GM13976 (cell line): ENCODE results near the gene PFDN2.
A peak's percentile ranks its signal among the peaks of the same experiment; 100 is the strongest.

Experiments
- DNase-seq: peaks from one replicate; pipeline ENCODE4 v3.0.0; 2012; ENCODE audit warnings: low spot score
- in situ Hi-C: fragments of 300-500 bp; cut with MboI; formaldehyde crosslinking; loops from one replicate; pipeline ENCODE4 v1.12.0; 2022; ENCODE audit warnings: low sequenced_read_pairs, mixed read lengths, inconsistent platforms; ENCODE audit not compliant: unreplicated experiment
- TF ChIP-seq, protein P1 (sequence below): IDR thresholded peaks from 2 replicates; pipeline ENCODE4 v1.5.1; 2012; ENCODE audit warnings: borderline replicate concordance, mild to moderate bottlenecking; ENCODE audit not compliant: insufficient read depth; ENCODE audit errors: extremely low read depth, missing control alignments, control extremely low read depth

The PFDN2 gene

GRCh38 chr1:161076410-161076809, 41.4 kb downstream of the PFDN2 start:
- no peak for DNase-seq
- in situ Hi-C loops, result no loop called here
- TF ChIP-seq, protein P1, sequence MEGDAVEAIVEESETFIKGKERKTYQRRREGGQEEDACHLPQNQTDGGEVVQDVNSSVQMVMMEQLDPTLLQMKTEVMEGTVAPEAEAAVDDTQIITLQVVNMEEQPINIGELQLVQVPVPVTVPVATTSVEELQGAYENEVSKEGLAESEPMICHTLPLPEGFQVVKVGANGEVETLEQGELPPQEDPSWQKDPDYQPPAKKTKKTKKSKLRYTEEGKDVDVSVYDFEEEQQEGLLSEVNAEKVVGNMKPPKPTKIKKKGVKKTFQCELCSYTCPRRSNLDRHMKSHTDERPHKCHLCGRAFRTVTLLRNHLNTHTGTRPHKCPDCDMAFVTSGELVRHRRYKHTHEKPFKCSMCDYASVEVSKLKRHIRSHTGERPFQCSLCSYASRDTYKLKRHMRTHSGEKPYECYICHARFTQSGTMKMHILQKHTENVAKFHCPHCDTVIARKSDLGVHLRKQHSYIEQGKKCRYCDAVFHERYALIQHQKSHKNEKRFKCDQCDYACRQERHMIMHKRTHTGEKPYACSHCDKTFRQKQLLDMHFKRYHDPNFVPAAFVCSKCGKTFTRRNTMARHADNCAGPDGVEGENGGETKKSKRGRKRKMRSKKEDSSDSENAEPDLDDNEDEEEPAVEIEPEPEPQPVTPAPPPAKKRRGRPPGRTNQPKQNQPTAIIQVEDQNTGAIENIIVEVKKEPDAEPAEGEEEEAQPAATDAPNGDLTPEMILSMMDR, result no peak

DNA sequence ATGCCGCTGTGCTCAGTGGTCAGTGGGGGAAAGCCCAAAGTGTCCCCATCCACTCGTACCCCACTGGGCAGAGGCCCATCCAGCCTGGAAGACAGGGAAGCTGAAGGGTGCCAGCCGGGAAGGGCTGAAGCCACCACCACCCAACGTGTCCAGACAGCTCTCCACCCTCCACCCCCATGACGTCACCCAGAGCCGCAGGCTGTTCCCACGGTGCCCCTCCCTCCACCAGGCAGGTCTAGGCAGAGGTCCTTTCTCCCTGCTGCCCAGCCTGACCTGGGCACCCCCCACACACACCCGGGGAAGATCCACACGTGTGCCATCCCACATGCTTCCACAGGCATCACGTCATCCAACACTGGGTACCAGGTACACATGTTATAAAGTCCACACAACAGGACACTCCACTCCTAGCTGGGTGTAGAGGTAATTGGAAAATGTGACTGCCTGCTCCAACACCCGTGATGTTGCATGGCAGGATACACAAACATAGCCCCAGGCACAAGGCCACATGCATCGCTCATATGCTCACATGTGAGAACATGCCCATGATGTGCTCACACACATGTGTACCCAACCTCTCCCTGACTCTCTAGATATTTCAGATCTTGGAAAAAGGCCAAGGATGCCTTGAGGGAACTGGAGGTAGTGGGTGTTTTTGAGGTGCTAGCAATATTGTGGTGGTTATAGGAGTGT, 43.0 kb downstream of the PFDN2 start:
- TF ChIP-seq, protein P1, result no peak
- DNase-seq, result no peak
- in situ Hi-C loops, result no loop called here

- in situ Hi-C loops, result no loop called here
- TF ChIP-seq, protein P1, result no peak
- no peak for DNase-seq
Observed at GRCh38 chr1:161073474-161074121, 44.2 kb downstream of the PFDN2 start.

- TF ChIP-seq, protein P1, result no peak
- in situ Hi-C loops, result no loop called here
- DNase-seq, result no peak
Observed at GRCh38 chr1:161072751-161073449, 44.9 kb downstream of the PFDN2 start.

GRCh38 chr1:161071886-161072371, 45.9 kb downstream of the PFDN2 start:
- in situ Hi-C loops, result no loop called here
- TF ChIP-seq, protein P1, result peak; percentile 60
- DNase-seq, result peak; percentile 82

- in situ Hi-C loops, result no loop called here
- no peak for DNase-seq
- TF ChIP-seq, protein P1, result no peak
Observed at GRCh38 chr1:161070761-161071160, 47.1 kb downstream of the PFDN2 start.
